ENCODE data around the gene C11orf54.

C11orf54 gene

DNA sequence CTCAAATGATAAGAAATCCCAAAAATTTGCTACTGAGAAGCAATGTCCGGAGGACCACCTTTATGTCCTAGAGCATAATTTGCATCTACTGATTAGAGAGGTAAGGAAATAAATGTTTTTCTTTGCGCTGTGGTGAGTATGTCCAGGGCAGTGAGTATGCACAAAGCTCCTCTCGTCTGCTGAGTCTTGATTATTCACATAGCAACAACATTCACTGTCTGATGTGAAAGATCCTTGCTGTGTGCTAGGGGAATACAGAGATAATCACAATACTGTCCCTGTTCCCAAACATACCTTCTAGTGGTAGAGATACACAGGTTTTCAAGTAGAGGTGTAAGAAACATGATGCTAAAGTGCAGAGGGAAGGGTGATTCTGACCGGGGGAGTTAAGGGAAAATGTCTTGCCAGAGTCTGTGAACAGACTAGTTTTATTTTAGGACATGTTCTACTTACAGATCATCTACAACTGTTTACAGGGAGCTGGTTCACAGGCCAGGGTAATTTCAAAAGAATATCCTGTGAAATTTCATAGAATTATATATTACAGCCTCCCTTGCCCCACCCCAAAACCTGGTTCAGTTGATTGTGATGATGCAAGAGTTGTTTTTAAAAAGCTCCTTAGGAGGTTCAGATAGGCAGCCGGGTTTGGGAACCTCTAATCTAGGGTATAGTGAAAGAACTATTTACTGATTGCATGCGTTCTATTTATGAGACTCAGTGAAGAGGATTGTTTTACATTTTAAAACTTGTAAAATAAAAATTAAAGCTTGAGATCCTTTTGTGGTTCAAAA, 55.2 kb downstream of the C11orf54 start:
- WGBS, 2 experiments (ENCODE audit: insufficient coverage in 2 of 2): 82 to 100% methylated on average over 2 to 3 of the region's 6 CpGs
- Histone ChIP-seq H3K27ac (ENCODE audit: low read depth, low read length, severe bottlenecking) (no peak overlapping the region), H3K4me3 (ENCODE audit: extremely low read depth, insufficient read depth, low read length, poor library complexity, severe bottlenecking) (no peak overlapping the region), H3K4me1 (ENCODE audit: control insufficient read depth, insufficient read depth, low read length, poor library complexity, severe bottlenecking) (no peaks in the 10 kb centered on the region), H3K9me3 (ENCODE audit: control insufficient read depth, low read length) (no peaks in the 10 kb centered on the region), H3K36me3 (ENCODE audit: control insufficient read depth, insufficient read depth, low read length) (peaks cover 94% of the 10 kb centered on the region)

DNA sequence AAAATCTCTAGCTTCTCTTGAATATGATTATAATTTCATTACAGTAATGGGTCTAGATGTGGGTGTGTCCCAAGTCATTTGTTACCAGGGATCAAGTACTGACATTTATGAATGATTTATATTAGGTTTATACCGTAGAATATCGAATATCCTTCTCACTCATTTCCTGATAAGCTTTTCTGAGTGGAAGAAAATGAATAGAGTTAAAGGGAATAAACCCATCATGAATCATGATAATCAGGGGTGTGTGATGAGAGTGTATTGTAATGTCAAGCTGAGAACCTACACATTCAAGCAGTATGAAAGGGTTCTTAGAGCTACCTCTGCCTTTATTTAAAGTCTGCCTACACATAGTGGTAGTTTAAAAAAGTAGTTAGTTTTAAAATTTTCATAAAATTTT, 59.9 kb downstream of the C11orf54 start:
- Histone ChIP-seq H3K9me3 (ENCODE audit: control insufficient read depth, low read length) (no peaks in the 10 kb centered on the region), H3K36me3 (ENCODE audit: control insufficient read depth, insufficient read depth, low read length) (peaks cover 86% of the 10 kb centered on the region), H3K27ac (ENCODE audit: low read depth, low read length, severe bottlenecking) (no peak overlapping the region), H3K4me1 (ENCODE audit: control insufficient read depth, insufficient read depth, low read length, poor library complexity, severe bottlenecking) (no peaks in the 10 kb centered on the region), H3K4me3 (ENCODE audit: extremely low read depth, insufficient read depth, low read length, poor library complexity, severe bottlenecking) (no peak overlapping the region)
- 87% methylated on average over 2 of the region's 2 CpGs; no CpG with 5 or more reads in 1 of the 2 experiments for WGBS, 2 experiments (ENCODE audit: insufficient coverage in 2 of 2)

DNA sequence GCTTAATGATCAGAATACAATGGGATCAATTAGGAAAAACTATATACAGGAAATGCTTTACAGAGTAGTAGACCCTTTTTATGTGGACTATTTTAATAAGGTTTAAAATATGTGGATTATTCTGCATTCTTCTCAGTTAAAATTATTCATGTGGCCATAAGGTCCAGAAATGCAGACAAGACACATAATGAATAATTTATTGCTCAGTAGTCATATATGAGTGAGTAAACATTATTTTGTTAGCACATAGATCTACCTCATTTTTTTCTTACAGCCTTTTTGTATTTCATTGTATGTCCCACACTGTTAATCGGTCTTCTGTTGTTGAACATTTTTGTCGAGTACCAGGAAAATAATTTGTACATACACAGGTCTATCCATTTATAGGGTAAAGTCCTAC, 63.4 kb downstream of the C11orf54 start:
- H3K9me3 ChIP-seq (ENCODE audit: control insufficient read depth, low read length): no peaks in the 10 kb centered on the region
- WGBS, 2 experiments (ENCODE audit: insufficient coverage in 2 of 2): no CpG with 5 or more reads among the region's 2 CpGs
- H3K36me3 ChIP-seq (ENCODE audit: control insufficient read depth, insufficient read depth, low read length): peaks cover 86% of the 10 kb centered on the region
- H3K4me1 ChIP-seq (ENCODE audit: control insufficient read depth, insufficient read depth, low read length, poor library complexity, severe bottlenecking): no peaks in the 10 kb centered on the region
- no peak overlapping the region for H3K27ac ChIP-seq (ENCODE audit: low read depth, low read length, severe bottlenecking)
- H3K4me3 ChIP-seq (ENCODE audit: extremely low read depth, insufficient read depth, low read length, poor library complexity, severe bottlenecking): no peak overlapping the region

- Histone ChIP-seq H3K36me3 (ENCODE audit: control insufficient read depth, insufficient read depth, low read length) (peaks cover 85% of the 10 kb centered on the region), H3K4me3 (ENCODE audit: extremely low read depth, insufficient read depth, low read length, poor library complexity, severe bottlenecking) (no peak overlapping the region), H3K9me3 (ENCODE audit: control insufficient read depth, low read length) (no peaks in the 10 kb centered on the region), H3K4me1 (ENCODE audit: control insufficient read depth, insufficient read depth, low read length, poor library complexity, severe bottlenecking) (no peaks in the 10 kb centered on the region), H3K27ac (ENCODE audit: low read depth, low read length, severe bottlenecking) (no peak overlapping the region)
- WGBS, 2 experiments (ENCODE audit: insufficient coverage in 2 of 2): 79 to 100% methylated on average over 1 to 2 of the region's 3 CpGs
Observed at GRCh38 chr11:93807980-93808379, 66.5 kb downstream of the C11orf54 start.

DNA sequence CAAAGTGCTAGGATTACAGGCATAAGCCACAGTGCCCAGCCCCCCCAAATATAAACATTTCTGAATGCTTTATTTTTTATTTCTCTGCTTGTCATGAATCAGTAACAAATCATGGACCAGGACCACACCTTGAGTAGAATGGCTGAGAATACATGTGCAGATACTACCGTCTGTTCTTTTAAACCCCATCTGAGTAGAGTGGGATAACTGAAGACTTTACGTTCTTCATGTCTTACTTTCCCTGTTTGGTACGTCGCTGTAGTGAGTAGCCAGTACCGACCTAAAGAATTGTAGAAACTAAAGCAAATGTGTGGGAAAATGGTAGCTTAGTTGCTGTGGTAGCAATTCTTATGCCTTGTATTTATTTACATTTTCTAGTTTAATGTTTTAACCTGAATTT, 72.5 kb downstream of the C11orf54 start:
- H3K4me3 ChIP-seq (ENCODE audit: extremely low read depth, insufficient read depth, low read length, poor library complexity, severe bottlenecking): no peak overlapping the region
- peaks cover 62% of the 10 kb centered on the region for H3K36me3 ChIP-seq (ENCODE audit: control insufficient read depth, insufficient read depth, low read length)
- 93 to 94% methylated on average over 2 to 4 of the region's 5 CpGs for WGBS, 2 experiments (ENCODE audit: insufficient coverage in 2 of 2)
- no peak overlapping the region for H3K27ac ChIP-seq (ENCODE audit: low read depth, low read length, severe bottlenecking)
- H3K9me3 ChIP-seq (ENCODE audit: control insufficient read depth, low read length): no peaks in the 10 kb centered on the region
- H3K4me1 ChIP-seq (ENCODE audit: control insufficient read depth, insufficient read depth, low read length, poor library complexity, severe bottlenecking): no peaks in the 10 kb centered on the region

All from mesodermal cell (in vitro differentiated cells).